Upper lobe of left lung (tissue), 6 donors: ENCODE data around the gene ZNF787. TPM values are rescaled to one million over a fixed set of nuclear protein-coding genes. Genes with fewer than 3 reads are reported as not detected.
A peak's percentile ranks its signal among the peaks of the same experiment; 100 is the strongest.

ENCODE experiments used
- ATAC-seq, 2 donors: fragments of 200-7000 bp; cut with Tn5 transposase; one replicate each; pipeline ENCODE4 v1.9.1; 2022; ENCODE audit warnings: mild to moderate bottlenecking in 2 of 2, moderate library complexity in 2 of 2; ENCODE audit not compliant: low FRiP score in 2 of 2
- DNase-seq, 2 donors: peaks; one replicate each; pipeline ENCODE4 v3.0.0-alpha.2; 2019 to 2020
- H3K27ac ChIP-seq, 4 donors: fragments of 200-600 bp; sonication (generic); one replicate each; pipeline ENCODE4 v1.5.1; 2016 to 2019
- H3K27me3 ChIP-seq, 4 donors: fragments of 200-600 bp; sonication (generic); one replicate each; pipeline ENCODE4 v1.5.1; 2017 to 2019
- H3K36me3 ChIP-seq, 4 donors: fragments of 200-600 bp; sonication (generic); one replicate each; pipeline ENCODE4 v1.5.1; 2016 to 2019
- H3K4me1 ChIP-seq, 4 donors: fragments of 200-600 bp; sonication (generic); one replicate each; pipeline ENCODE4 v1.5.1; 2018 to 2019
- H3K4me3 ChIP-seq, 4 donors: fragments of 200-600 bp; sonication (generic); one replicate each; pipeline ENCODE4 v1.5.1; 2017 to 2019; ENCODE audit warnings: mild to moderate bottlenecking in 2 of 4, moderate library complexity in 1 of 4
- H3K9me3 ChIP-seq, 4 donors: fragments of 200-600 bp; sonication (generic); one replicate each; pipeline ENCODE4 v1.5.1; 2018 to 2019
- CTCF ChIP-seq, 6 experiments: fragments of 450-650 bp in 4 of 6; fragments of 200-600 bp in 2 of 6; sonication (generic) in 2 of 6; IDR thresholded peaks; one replicate each; pipeline ENCODE4 v1.5.1; 2016 to 2019; ENCODE audit warnings: antibody characterized with exemption in 6 of 6
- EP300 ChIP-seq, 4 donors: sonication (generic); formaldehyde crosslinking; IDR thresholded peaks; one replicate each; pipeline ENCODE4 v1.5.1; 2017; ENCODE audit warnings: antibody characterized with exemption in 4 of 4, control low read depth in 2 of 4
- POLR2A ChIP-seq, 4 donors: fragments of 450-650 bp; IDR thresholded peaks; one replicate each; pipeline ENCODE4 v1.5.1; 2016 to 2017; ENCODE audit warnings: antibody characterized with exemption in 4 of 4, mild to moderate bottlenecking in 2 of 4
- POLR2AphosphoS5 ChIP-seq, 2 donors: sonication (generic); formaldehyde crosslinking; IDR thresholded peaks; one replicate each; pipeline ENCODE4 v1.5.1; 2017; ENCODE audit warnings: antibody characterized with exemption in 2 of 2
- WGBS, 2 donors: methylation state at CpG; one replicate each; pipeline ENCODE4 v1.1.5; 2017 to 2018; 5-methylcytosine and 5-hydroxymethylcytosine counted together
- total RNA-seq, 6 donors: library from RNA; depleted of rRNA in 4 of 6; stranded (reverse); fragments of >200 nt in 4 of 6; gene quantifications; one replicate each; pipeline versions ENCODE4 v1.1.0 to v1.2.1, GENCODE V29; 2016 to 2021
- donor health status: DM: no; HTN: no; CAD: no; lungs with moderate emphysema.
- donor health status: DM: no; HTN: yes; CAD: no; lungs with severe emphysema.

ZNF787 gene
- total RNA-seq, 6 donors from 2014 or later = 20.5 to 45.4 (median 35.8) TPM

GRCh38 chr19:56110515-56111448, 10.3 kb downstream of the ZNF787 start:
- Histone ChIP-seq H3K27me3 (no peaks in the 10 kb centered on the region), H3K4me3 (peak overlapping the region in 2 of 4 donors; percentile 6 to 8), H3K27ac (peak overlapping the region; percentile 71 to 84 (median 82)), H3K36me3 (peaks cover 0 to 4% (median 0%) of the 10 kb centered on the region in 4 donors), H3K4me1 (peaks cover 90 to 100% (median 91%) of the 10 kb centered on the region in 4 donors), H3K9me3 (no peaks in the 10 kb centered on the region)
- TF ChIP-seq POLR2AphosphoS5 (IDR thresholded peaks at IDR 0.05) (peak; percentile 36 to 38), EP300 (IDR thresholded peaks at IDR 0.05) (peak in 1 of 4 donors; percentile 16), CTCF (IDR thresholded peaks at IDR 0.05) (no peak), POLR2A (IDR thresholded peaks at IDR 0.05) (no peak)
- ATAC-seq = peak; percentile 34 to 70
- 24 to 32% methylated on average over 9 to 12 of the region's 12 CpGs for whole genome bisulfite sequencing, 2 donors
- peak; percentile 68 to 84 for DNase-seq

GRCh38 chr19:56109226-56109625, 11.9 kb downstream of the ZNF787 start:
- DNase-seq (no peak), ATAC-seq (no peak)
- TF ChIP-seq EP300 (IDR thresholded peaks at IDR 0.05) = no peak
- 41 to 49% methylated on average over 13 of the region's 13 CpGs for WGBS, 2 donors
- no peaks in the 10 kb centered on the region for H3K9me3 ChIP-seq
- no peaks in the 10 kb centered on the region for H3K36me3 ChIP-seq
- H3K27ac ChIP-seq = peak overlapping the region in 2 of 4 donors; percentile 21 to 62
- peak overlapping the region in 1 of 4 donors; percentile 14 for H3K4me3 ChIP-seq
- H3K4me1 ChIP-seq = peaks cover 89 to 99% (median 94%) of the 10 kb centered on the region in 4 donors
- H3K27me3 ChIP-seq = no peaks in the 10 kb centered on the region

- no peaks in the 10 kb centered on the region for H3K36me3 ChIP-seq
- peak overlapping the region in 3 of 4 donors; percentile 62 to 69 (median 67) for H3K27ac ChIP-seq
- H3K9me3 ChIP-seq = no peaks in the 10 kb centered on the region
- peak overlapping the region in 1 of 4 donors; percentile 14 for H3K4me3 ChIP-seq
- no peak for TF ChIP-seq POLR2AphosphoS5 (IDR thresholded peaks at IDR 0.05)
- TF ChIP-seq CTCF (IDR thresholded peaks at IDR 0.05) = no peak
- TF ChIP-seq POLR2A (IDR thresholded peaks at IDR 0.05) = no peak
- no peak for TF ChIP-seq EP300 (IDR thresholded peaks at IDR 0.05)
- ATAC-seq (peak in 1 of 2 donors; percentile 41), DNase-seq (no peak)
- peaks cover 83 to 93% (median 89%) of the 10 kb centered on the region in 4 donors for H3K4me1 ChIP-seq
- no peaks in the 10 kb centered on the region for H3K27me3 ChIP-seq
- WGBS, 2 donors = 31 to 38% methylated on average over 14 to 24 of the region's 24 CpGs
Measured at GRCh38 chr19:56108447-56109195, 12.5 kb downstream of the ZNF787 start.

GRCh38 chr19:56107626-56108351, 13.3 kb downstream of the ZNF787 start:
- 57 to 72% methylated on average over 19 to 27 of the region's 27 CpGs for WGBS, 2 donors
- peak overlapping the region in 3 of 4 donors; percentile 62 to 69 (median 67) for H3K27ac ChIP-seq
- no peak overlapping the region for H3K4me3 ChIP-seq
- TF ChIP-seq CTCF (IDR thresholded peaks at IDR 0.05) = no peak
- no peak for TF ChIP-seq EP300 (IDR thresholded peaks at IDR 0.05)
- TF ChIP-seq POLR2A (IDR thresholded peaks at IDR 0.05) = no peak
- no peak for TF ChIP-seq POLR2AphosphoS5 (IDR thresholded peaks at IDR 0.05)
- ATAC-seq (no peak), DNase-seq (peak in 1 of 2 donors; percentile 73)
- H3K9me3 ChIP-seq = no peaks in the 10 kb centered on the region
- peaks cover 0 to 6% (median 2%) of the 10 kb centered on the region in 4 donors for H3K36me3 ChIP-seq
- H3K4me1 ChIP-seq = peaks cover 76 to 93% (median 83%) of the 10 kb centered on the region in 4 donors
- no peaks in the 10 kb centered on the region for H3K27me3 ChIP-seq
